SH-SY5Y (cell line): Measurements from ENCODE around the gene MR1.

Experiments used
- GATA2 ChIP-seq: IDR thresholded peaks from 2 replicates; pipeline ENCODE4 v1.6.1; 2011; ENCODE audit warnings: mild to moderate bottlenecking, low read depth, low read length
- GATA3 ChIP-seq: IDR thresholded peaks from 2 replicates; pipeline ENCODE4 v1.6.1; 2011; ENCODE audit warnings: low read depth, mild to moderate bottlenecking, low read length, moderate library complexity

DNA sequence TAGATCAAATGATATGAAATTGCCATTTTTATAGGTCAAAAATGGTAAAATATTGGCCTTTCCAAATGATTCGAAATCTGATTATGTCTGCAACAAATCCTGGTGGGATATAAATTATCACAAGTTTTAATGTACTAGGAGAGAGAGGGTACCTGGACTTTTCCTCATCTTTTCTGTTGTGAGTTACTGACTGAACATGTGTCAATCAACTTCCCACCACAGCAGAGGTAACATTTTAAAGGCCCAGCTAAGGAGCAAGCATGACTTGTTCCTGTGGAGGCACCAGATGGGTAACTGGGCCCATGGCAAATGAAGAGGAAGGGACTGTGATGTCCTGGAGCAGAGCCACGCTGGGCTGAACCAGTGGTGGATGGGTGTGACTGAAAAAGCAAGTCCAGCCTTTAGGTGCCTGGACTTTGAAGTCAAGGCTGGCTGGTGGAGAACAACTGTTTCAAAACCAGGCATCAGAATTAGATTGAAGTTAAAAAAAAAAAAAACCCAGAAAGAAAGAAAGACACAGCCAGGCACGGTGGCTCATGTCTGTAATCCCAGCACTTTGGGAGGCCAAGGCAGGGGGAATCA, 6.6 kb downstream of the MR1 start:
- no peak for TF ChIP-seq GATA3
- no peak for TF ChIP-seq GATA2
